ENCODE measurements around the gene ACO1.

DNA sequence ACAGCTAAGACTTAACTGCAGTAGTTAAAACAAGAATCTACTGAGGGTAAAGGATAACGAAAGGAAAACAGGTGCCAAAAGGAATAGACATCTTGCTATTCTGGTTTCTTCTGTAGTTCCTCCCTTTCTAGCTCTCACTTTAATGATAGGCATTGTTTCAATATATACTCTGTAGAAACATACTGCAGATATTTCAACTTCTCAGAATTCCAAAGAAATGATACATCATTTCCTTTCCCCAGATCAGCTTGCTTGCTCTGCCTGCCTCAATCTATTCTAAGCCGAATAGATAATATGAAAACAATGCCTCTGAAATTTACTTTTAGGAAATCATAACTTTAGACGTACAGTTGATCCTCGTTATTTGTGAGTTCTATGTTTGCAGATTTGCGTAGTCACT lies 46.3 kb downstream of the ACO1 start:
- TF ChIP-seq, protein P1, sequence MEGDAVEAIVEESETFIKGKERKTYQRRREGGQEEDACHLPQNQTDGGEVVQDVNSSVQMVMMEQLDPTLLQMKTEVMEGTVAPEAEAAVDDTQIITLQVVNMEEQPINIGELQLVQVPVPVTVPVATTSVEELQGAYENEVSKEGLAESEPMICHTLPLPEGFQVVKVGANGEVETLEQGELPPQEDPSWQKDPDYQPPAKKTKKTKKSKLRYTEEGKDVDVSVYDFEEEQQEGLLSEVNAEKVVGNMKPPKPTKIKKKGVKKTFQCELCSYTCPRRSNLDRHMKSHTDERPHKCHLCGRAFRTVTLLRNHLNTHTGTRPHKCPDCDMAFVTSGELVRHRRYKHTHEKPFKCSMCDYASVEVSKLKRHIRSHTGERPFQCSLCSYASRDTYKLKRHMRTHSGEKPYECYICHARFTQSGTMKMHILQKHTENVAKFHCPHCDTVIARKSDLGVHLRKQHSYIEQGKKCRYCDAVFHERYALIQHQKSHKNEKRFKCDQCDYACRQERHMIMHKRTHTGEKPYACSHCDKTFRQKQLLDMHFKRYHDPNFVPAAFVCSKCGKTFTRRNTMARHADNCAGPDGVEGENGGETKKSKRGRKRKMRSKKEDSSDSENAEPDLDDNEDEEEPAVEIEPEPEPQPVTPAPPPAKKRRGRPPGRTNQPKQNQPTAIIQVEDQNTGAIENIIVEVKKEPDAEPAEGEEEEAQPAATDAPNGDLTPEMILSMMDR (IDR thresholded peaks at IDR 0.05), result no peak
- no peak for TF ChIP-seq POLR2A (IDR thresholded peaks at IDR 0.05)
